Astrocyte (in vitro differentiated cells and primary cell): ENCODE results near the gene ZNF765.

ENCODE experiments used
- EZH2 ChIP-seq: IDR thresholded peaks from 2 replicates; pipeline ENCODE4 v1.6.1; 2012; ENCODE audit warnings: mild to moderate bottlenecking, low read length, inconsistent platforms; ENCODE audit not compliant: insufficient read depth
- TF ChIP-seq, protein P1 (sequence below): IDR thresholded peaks from 2 replicates; pipeline ENCODE4 v1.5.1; 2011; ENCODE audit warnings: low read depth, mild to moderate bottlenecking, inconsistent platforms, low read length, moderate library complexity; ENCODE audit not compliant: insufficient read depth

GRCh38 chr19:53389978-53390377, 5.0 kb upstream of the ZNF765 start:
- TF ChIP-seq, protein P1, sequence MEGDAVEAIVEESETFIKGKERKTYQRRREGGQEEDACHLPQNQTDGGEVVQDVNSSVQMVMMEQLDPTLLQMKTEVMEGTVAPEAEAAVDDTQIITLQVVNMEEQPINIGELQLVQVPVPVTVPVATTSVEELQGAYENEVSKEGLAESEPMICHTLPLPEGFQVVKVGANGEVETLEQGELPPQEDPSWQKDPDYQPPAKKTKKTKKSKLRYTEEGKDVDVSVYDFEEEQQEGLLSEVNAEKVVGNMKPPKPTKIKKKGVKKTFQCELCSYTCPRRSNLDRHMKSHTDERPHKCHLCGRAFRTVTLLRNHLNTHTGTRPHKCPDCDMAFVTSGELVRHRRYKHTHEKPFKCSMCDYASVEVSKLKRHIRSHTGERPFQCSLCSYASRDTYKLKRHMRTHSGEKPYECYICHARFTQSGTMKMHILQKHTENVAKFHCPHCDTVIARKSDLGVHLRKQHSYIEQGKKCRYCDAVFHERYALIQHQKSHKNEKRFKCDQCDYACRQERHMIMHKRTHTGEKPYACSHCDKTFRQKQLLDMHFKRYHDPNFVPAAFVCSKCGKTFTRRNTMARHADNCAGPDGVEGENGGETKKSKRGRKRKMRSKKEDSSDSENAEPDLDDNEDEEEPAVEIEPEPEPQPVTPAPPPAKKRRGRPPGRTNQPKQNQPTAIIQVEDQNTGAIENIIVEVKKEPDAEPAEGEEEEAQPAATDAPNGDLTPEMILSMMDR: no peak
- no peak for TF ChIP-seq EZH2
